GM12891 (cell line): ENCODE data around the gene PCARE.

ENCODE experiments used
- DNase-seq: peaks from one replicate; pipeline ENCODE4 v3.0.0; 2011; ENCODE audit warnings: low spot score; ENCODE audit not compliant: insufficient read length
- FAIRE-seq: peaks from 2 replicates; lab custom pipeline; 2011; peaks lifted over from hg19 to GRCh38; lab: Jason Lieb, UNC
- PAX5 ChIP-seq: IDR thresholded peaks from 2 replicates; pipeline ENCODE4 v1.6.1; 2011; ENCODE audit warnings: low read length, moderate library complexity, mild to moderate bottlenecking; ENCODE audit not compliant: insufficient read depth, severe bottlenecking
- POLR2A ChIP-seq: IDR thresholded peaks from 2 replicates; pipeline ENCODE4 v1.6.1; 2011; ENCODE audit warnings: low read depth, low read length, control low read depth
- POLR2AphosphoS5 ChIP-seq: IDR thresholded peaks from 2 replicates; pipeline ENCODE4 v1.6.1; 2011; ENCODE audit warnings: low read depth, low read length, control low read depth
- POU2F2 ChIP-seq: IDR thresholded peaks from 2 replicates; pipeline ENCODE4 v1.6.1; 2011; ENCODE audit warnings: low read depth, mild to moderate bottlenecking, control low read depth, low read length, moderate library complexity
- SPI1 ChIP-seq: IDR thresholded peaks from 2 replicates; pipeline ENCODE4 v1.6.1; 2011; ENCODE audit warnings: low read depth, low read length, control low read depth
- TAF1 ChIP-seq: IDR thresholded peaks from 2 replicates; pipeline ENCODE4 v1.6.1; 2011; ENCODE audit warnings: low read depth, low read length, control low read depth

PCARE gene

GRCh38 chr2:29065068-29065811, 9.1 kb downstream of the PCARE start:
- TF ChIP-seq POLR2AphosphoS5, result no peak
- TF ChIP-seq POU2F2, result no peak
- no peak for TF ChIP-seq TAF1
- no peak for TF ChIP-seq PAX5
- TF ChIP-seq POLR2A, result no peak
- no peak for TF ChIP-seq SPI1
- FAIRE-seq, result no peak
- no peak for DNase-seq

GRCh38 chr2:29064746-29065067, 9.6 kb downstream of the PCARE start:
- DNase-seq, result no peak
- no peak for TF ChIP-seq POLR2A
- TF ChIP-seq SPI1, result no peak
- no peak for TF ChIP-seq TAF1
- FAIRE-seq, result no peak

- FAIRE-seq (no peak), DNase-seq (no peak)
- TF ChIP-seq POLR2A (no peak), TAF1 (no peak), POLR2AphosphoS5 (no peak), PAX5 (no peak), POU2F2 (no peak), SPI1 (no peak)
These were observed 10.0 kb downstream of the PCARE start for GRCh38 chr2:29064346-29064715.

- FAIRE-seq, result no peak
- no peak for TF ChIP-seq PAX5
- no peak for TF ChIP-seq POLR2AphosphoS5
- TF ChIP-seq POU2F2, result no peak
- no peak for TF ChIP-seq POLR2A
- no peak for TF ChIP-seq SPI1
- no peak for TF ChIP-seq TAF1
These were observed 10.5 kb downstream of the PCARE start for GRCh38 chr2:29063646-29064345.

GRCh38 chr2:29063056-29063455, 11.3 kb downstream of the PCARE start:
- DNase-seq, result no peak
- FAIRE-seq, result no peak
- no peak for TF ChIP-seq SPI1
- no peak for TF ChIP-seq TAF1
- no peak for TF ChIP-seq POLR2A
- TF ChIP-seq PAX5, result no peak

More at GRCh38 chr2:29063646-29064345, 10.5 kb downstream of the PCARE start:
- no peak for DNase-seq

- DNase-seq (no peak), FAIRE-seq (no peak)
- TF ChIP-seq PAX5 (no peak), POLR2AphosphoS5 (no peak), POU2F2 (no peak)
These were observed 12.0 kb downstream of the PCARE start for GRCh38 chr2:29062371-29062770.

GRCh38 chr2:29061616-29062015, 12.7 kb downstream of the PCARE start:
- FAIRE-seq (no peak), DNase-seq (no peak)
- TF ChIP-seq POU2F2 (no peak), SPI1 (no peak), TAF1 (no peak), PAX5 (no peak), POLR2AphosphoS5 (no peak), POLR2A (no peak)

GRCh38 chr2:29061176-29061575, 13.1 kb downstream of the PCARE start:
- FAIRE-seq, result no peak
- TF ChIP-seq POLR2AphosphoS5 (no peak), POLR2A (no peak), SPI1 (no peak), TAF1 (no peak), PAX5 (no peak), POU2F2 (no peak)

GRCh38 chr2:29060441-29060840, 13.9 kb downstream of the PCARE start:
- no peak for TF ChIP-seq TAF1
- no peak for FAIRE-seq
- DNase-seq, result no peak

More at GRCh38 chr2:29061176-29061575, 13.1 kb downstream of the PCARE start:
- DNase-seq, result no peak

- TF ChIP-seq SPI1 (no peak), POLR2AphosphoS5 (no peak), POU2F2 (no peak), POLR2A (no peak), PAX5 (no peak), TAF1 (no peak)
- DNase-seq, result no peak
- FAIRE-seq, result no peak
These were observed 14.7 kb downstream of the PCARE start for GRCh38 chr2:29059624-29060023.
